HepG2 (cell line): Measurements from ENCODE around the gene LAMA5. TPM values are rescaled to one million over a fixed set of nuclear protein-coding genes. Genes with fewer than 3 reads are reported as not detected.

Experiments
- DNMT1 ChIP-seq: sonication (generic); formaldehyde crosslinking; IDR thresholded peaks from 2 replicates; pipeline ENCODE4 v1.5.1; 2020; ENCODE audit warnings: mild to moderate bottlenecking, missing genetic modification reagents
- EEA1 ChIP-seq: sonication (generic); formaldehyde crosslinking; IDR thresholded peaks from 2 replicates; pipeline ENCODE4 v1.5.1; 2020; ENCODE audit warnings: mild to moderate bottlenecking, missing genetic modification reagents, borderline replicate concordance
- ETV6 ChIP-seq: sonication (generic); formaldehyde crosslinking; conservative IDR thresholded peaks from 2 replicates; pipeline ENCODE4 v1.4.0; 2020; ENCODE audit warnings: missing genetic modification reagents
- PAF1 ChIP-seq: IDR thresholded peaks from 2 replicates; pipeline ENCODE4 v1.6.1; 2016; ENCODE audit warnings: missing genetic modification reagents, missing compliant biosample characterization
- PAXIP1 ChIP-seq: sonication (generic); formaldehyde crosslinking; conservative IDR thresholded peaks from 2 replicates; pipeline ENCODE4 v1.4.0; 2020; ENCODE audit warnings: mild to moderate bottlenecking, missing genetic modification reagents, moderate library complexity
- PRMT3 ChIP-seq: sonication (generic); formaldehyde crosslinking; IDR thresholded peaks from 2 replicates; pipeline ENCODE4 v1.8.1; 2022; ENCODE audit warnings: low read depth, mild to moderate bottlenecking, moderate library complexity, missing genetic modification reagents, borderline replicate concordance
- PRPF4 ChIP-seq: fragments of 200-400 bp; formaldehyde crosslinking; IDR thresholded peaks from 2 replicates; pipeline ENCODE4 v1.6.1; 2016; ENCODE audit warnings: low read length, low read depth; ENCODE audit not compliant: poor library complexity, severe bottlenecking
- REXO4 ChIP-seq: sonication (generic); formaldehyde crosslinking; IDR thresholded peaks from 2 replicates; pipeline ENCODE4 v1.8.0; 2022; ENCODE audit warnings: missing genetic modification reagents, mild to moderate bottlenecking, borderline replicate concordance
- SETDB1 ChIP-seq: sonication (generic); formaldehyde crosslinking; IDR thresholded peaks from 2 replicates; pipeline ENCODE4 v1.5.1; 2020; ENCODE audit warnings: missing genetic modification reagents, mild to moderate bottlenecking, borderline replicate concordance
- SUZ12 ChIP-seq: fragments of 150-350 bp; IDR thresholded peaks from 2 replicates; pipeline ENCODE4 v1.6.1; 2014; ENCODE audit warnings: low read depth, low read length
- XBP1 ChIP-seq: sonication (generic); formaldehyde crosslinking; IDR thresholded peaks from 2 replicates; pipeline ENCODE4 v1.5.0; 2020; ENCODE audit warnings: missing genetic modification reagents
- ZFY ChIP-seq: sonication (generic); formaldehyde crosslinking; IDR thresholded peaks from 2 replicates; pipeline ENCODE4 v1.4.0; 2020; ENCODE audit warnings: missing genetic modification reagents
- ZKSCAN8 ChIP-seq: IDR thresholded peaks from 2 replicates; pipeline ENCODE4 v1.6.1; 2016; ENCODE audit warnings: borderline replicate concordance, missing genetic modification reagents, missing compliant biosample characterization
- ZNF160 ChIP-seq: sonication (generic); formaldehyde crosslinking; IDR thresholded peaks from 2 replicates; pipeline ENCODE4 v1.8.0; 2022; ENCODE audit warnings: mild to moderate bottlenecking, inconsistent platforms, missing genetic modification reagents
- ZNF431 ChIP-seq: sonication (generic); formaldehyde crosslinking; IDR thresholded peaks from 2 replicates; pipeline ENCODE4 v1.9.0; 2022; ENCODE audit warnings: missing genetic modification reagents, low read depth, mild to moderate bottlenecking, borderline replicate concordance
- ZNF577 ChIP-seq: sonication (generic); formaldehyde crosslinking; IDR thresholded peaks from 2 replicates; pipeline ENCODE4 v1.4.0; 2020; ENCODE audit warnings: mild to moderate bottlenecking, low read depth, missing genetic modification reagents, borderline replicate concordance
- ZSCAN31 ChIP-seq: sonication (generic); formaldehyde crosslinking; IDR thresholded peaks from 2 replicates; pipeline ENCODE4 v1.5.0; 2020; ENCODE audit warnings: low read depth, mild to moderate bottlenecking, missing genetic modification reagents
- polyA plus RNA-seq, 8 experiments: library from polyadenylated mRNA; depleted of rRNA in 3 of 8; stranded (reverse) in 7 of 8; unstranded in 1 of 8; fragments of >200 nt; fragmentation: Illumina TruSeq in 4 of 8; extraction: Trizol in 4 of 8; gene quantifications; 2 replicates each; pipeline versions ENCODE4 v1.2.1 to v1.2.3, GENCODE V29; 2011 to 2016; ENCODE audit warnings: low read depth in 4 of 8, missing spikeins in 1 of 8, mixed read lengths in 1 of 8; ENCODE audit not compliant: insufficient read depth in 1 of 8
- total RNA-seq, 5 experiments: library from RNA; depleted of rRNA; stranded (reverse); fragments of >200 nt; fragmentation: Illumina TruSeq; extraction: Trizol; gene quantifications; 2 replicates each; pipeline ENCODE4 v1.2.3, GENCODE V29; 2016; ENCODE audit warnings: low read depth in 1 of 5
- TF ChIP-seq, protein P1 (sequence below): sonication (generic); formaldehyde crosslinking; IDR thresholded peaks from 2 replicates; pipeline ENCODE4 v1.4.0; 2020; ENCODE audit warnings: mild to moderate bottlenecking, missing genetic modification reagents, borderline replicate concordance
- TF ChIP-seq, protein P2 (sequence below): fragments of 450-650 bp; IDR thresholded peaks from 2 replicates; pipeline ENCODE4 v1.6.1; 2016

The LAMA5 gene
- total and polyA plus RNA-seq, 2 of the 13 experiments (the other 11 are each of a cell fraction or from before 2014, with no cell fraction given): 21.0 to 44.7 TPM

DNA sequence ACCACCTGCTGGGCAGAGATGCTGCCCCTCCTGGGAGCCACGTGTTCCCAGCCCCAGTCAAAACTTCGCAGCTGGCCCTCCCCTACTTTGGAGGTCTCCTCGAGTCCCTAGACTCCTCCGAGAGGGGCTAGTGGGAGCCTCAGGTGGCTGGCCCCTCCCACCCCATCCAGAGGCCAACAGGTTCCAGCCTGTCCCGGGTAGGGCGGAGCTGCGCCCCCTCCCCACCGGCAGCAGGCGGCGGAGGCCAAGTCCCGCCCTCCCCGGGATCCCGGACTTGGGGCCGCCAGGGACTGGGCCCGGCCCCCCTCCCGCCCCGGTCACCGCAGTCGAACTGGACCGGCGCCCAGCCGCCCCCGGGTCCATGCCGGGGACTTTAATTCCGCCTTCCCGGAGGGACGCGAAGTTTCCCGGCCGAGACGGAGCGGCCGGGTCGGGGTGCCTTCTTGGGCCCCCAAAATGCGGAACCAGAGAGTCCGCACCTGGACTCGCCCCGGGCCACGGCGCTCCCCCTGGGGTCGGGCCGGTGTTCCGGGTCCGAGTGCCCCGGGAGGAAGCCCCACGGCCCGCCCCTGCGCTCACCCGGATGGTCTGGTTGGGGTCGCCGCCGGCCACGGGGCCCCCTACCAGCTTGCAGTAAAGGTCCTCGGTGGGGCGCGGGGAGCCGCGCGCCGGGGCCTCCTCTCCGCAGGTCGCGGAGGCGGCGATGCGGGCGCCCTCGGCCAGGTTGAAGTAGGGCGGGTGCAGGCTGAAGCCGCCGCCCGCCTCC lies 559 bp downstream of the LAMA5 start (continued):
- TF ChIP-seq, protein P1, sequence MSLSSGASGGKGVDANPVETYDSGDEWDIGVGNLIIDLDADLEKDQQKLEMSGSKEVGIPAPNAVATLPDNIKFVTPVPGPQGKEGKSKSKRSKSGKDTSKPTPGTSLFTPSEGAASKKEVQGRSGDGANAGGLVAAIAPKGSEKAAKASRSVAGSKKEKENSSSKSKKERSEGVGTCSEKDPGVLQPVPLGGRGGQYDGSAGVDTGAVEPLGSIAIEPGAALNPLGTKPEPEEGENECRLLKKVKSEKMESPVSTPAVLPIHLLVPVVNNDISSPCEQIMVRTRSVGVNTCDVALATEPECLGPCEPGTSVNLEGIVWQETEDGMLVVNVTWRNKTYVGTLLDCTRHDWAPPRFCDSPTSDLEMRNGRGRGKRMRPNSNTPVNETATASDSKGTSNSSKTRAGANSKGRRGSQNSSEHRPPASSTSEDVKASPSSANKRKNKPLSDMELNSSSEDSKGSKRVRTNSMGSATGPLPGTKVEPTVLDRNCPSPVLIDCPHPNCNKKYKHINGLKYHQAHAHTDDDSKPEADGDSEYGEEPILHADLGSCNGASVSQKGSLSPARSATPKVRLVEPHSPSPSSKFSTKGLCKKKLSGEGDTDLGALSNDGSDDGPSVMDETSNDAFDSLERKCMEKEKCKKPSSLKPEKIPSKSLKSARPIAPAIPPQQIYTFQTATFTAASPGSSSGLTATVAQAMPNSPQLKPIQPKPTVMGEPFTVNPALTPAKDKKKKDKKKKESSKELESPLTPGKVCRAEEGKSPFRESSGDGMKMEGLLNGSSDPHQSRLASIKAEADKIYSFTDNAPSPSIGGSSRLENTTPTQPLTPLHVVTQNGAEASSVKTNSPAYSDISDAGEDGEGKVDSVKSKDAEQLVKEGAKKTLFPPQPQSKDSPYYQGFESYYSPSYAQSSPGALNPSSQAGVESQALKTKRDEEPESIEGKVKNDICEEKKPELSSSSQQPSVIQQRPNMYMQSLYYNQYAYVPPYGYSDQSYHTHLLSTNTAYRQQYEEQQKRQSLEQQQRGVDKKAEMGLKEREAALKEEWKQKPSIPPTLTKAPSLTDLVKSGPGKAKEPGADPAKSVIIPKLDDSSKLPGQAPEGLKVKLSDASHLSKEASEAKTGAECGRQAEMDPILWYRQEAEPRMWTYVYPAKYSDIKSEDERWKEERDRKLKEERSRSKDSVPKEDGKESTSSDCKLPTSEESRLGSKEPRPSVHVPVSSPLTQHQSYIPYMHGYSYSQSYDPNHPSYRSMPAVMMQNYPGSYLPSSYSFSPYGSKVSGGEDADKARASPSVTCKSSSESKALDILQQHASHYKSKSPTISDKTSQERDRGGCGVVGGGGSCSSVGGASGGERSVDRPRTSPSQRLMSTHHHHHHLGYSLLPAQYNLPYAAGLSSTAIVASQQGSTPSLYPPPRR (CRISPR knock-in tag): peak; percentile 60; the same call in 1 of the 2 replicates
- TF ChIP-seq PAF1 (CRISPR knock-in tag) (no peak), EEA1 (CRISPR knock-in tag) (no peak), SETDB1 (CRISPR knock-in tag) (no peak), PRPF4 (no peak), ZFY (no peak; the same call in 1 of the 2 replicates), REXO4 (CRISPR knock-in tag) (no peak; the same call in 1 of the 2 replicates), DNMT1 (CRISPR knock-in tag) (no peak), PRMT3 (CRISPR knock-in tag) (no peak), ZNF577 (CRISPR knock-in tag) (no peak), ETV6 (CRISPR knock-in tag) (no peak), ZNF160 (peak; percentile 72; the same call in 1 of the 2 replicates), ZNF431 (CRISPR knock-in tag) (no peak), PAXIP1 (peak; percentile 62), ZSCAN31 (CRISPR knock-in tag) (no peak; the same call in 1 of the 2 replicates), SUZ12 (no peak), XBP1 (CRISPR knock-in tag) (no peak), ZKSCAN8 (CRISPR knock-in tag) (no peak)
- TF ChIP-seq, protein P2, sequence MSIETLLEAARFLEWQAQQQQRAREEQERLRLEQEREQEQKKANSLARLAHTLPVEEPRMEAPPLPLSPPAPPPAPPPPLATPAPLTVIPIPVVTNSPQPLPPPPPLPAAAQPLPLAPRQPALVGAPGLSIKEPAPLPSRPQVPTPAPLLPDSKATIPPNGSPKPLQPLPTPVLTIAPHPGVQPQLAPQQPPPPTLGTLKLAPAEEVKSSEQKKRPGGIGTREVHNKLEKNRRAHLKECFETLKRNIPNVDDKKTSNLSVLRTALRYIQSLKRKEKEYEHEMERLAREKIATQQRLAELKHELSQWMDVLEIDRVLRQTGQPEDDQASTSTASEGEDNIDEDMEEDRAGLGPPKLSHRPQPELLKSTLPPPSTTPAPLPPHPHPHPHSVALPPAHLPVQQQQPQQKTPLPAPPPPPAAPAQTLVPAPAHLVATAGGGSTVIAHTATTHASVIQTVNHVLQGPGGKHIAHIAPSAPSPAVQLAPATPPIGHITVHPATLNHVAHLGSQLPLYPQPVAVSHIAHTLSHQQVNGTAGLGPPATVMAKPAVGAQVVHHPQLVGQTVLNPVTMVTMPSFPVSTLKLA: peak; percentile 47
